ENCODE data around the gene ZNF507.

DNA sequence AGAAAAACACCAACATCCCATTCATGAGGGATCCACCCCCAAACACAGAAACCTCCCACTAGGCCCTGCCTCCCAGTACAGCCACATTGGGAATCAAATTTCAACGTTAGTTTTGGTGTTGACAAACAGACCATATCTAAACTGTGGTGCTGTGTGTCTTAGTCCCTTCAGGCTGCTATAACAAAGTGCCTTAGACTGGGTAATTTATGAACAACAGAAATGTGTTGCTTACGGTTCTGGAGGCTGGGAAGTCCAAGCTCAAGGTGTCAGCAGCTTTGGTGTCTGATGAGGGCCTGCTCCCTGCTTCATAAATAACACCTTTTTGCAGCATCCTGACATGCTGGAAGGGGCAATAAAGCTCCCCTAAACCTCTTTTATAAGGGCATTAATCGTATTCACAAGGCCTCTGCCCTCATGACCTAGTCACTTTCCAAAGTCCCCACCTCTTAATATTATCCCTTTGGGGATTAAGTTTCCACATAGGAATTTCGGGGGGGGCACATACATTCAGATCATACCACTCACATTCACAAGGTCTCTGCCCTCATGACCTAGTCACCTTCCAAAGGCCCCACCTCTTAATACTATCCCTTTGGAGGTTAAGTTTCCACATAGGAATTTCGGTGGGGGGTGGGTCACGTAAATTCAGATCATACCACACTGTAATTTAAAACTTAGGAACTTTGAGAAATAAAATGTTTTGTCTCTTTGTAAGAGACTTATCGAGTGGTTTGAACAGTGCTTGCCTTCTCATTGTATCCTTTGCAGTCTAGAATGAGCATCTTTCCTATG is 27.5 kb downstream of the ZNF507 start:
- TF ChIP-seq POLR2A (IDR thresholded peaks at IDR 0.05; ENCODE audit: low read depth) = no peak
- TF ChIP-seq, protein P1, sequence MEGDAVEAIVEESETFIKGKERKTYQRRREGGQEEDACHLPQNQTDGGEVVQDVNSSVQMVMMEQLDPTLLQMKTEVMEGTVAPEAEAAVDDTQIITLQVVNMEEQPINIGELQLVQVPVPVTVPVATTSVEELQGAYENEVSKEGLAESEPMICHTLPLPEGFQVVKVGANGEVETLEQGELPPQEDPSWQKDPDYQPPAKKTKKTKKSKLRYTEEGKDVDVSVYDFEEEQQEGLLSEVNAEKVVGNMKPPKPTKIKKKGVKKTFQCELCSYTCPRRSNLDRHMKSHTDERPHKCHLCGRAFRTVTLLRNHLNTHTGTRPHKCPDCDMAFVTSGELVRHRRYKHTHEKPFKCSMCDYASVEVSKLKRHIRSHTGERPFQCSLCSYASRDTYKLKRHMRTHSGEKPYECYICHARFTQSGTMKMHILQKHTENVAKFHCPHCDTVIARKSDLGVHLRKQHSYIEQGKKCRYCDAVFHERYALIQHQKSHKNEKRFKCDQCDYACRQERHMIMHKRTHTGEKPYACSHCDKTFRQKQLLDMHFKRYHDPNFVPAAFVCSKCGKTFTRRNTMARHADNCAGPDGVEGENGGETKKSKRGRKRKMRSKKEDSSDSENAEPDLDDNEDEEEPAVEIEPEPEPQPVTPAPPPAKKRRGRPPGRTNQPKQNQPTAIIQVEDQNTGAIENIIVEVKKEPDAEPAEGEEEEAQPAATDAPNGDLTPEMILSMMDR (IDR thresholded peaks at IDR 0.05) = no peak

Data from esophagus muscularis mucosa (tissue), 3 donors.